ENCODE results near the gene ODAPH. TPM values are rescaled to one million over a fixed set of nuclear protein-coding genes. Genes with fewer than 3 reads are reported as not detected.
A peak's percentile ranks its signal among the peaks of the same experiment; 100 is the strongest.

The ODAPH gene
- polyA plus RNA-seq, 1 donor, result not detected

DNA sequence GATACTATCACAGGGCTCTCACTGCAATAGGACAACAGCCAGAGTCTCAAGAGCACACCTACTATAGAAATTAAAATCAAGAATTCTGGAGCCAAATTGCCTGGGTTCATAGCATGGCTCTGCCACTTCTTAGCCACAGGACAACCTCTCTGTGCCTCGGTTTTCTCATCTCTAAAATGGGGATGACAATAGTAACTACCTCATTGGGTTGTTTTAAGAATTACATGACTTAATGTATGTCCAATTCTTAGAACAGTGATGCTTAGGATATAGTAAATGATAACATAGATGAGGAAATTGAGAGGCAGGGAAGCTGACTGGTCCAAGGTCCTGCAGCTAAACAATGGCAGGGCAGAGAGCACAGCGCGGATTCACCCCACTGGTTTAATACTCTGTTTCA lies 11.0 kb upstream of the ODAPH start:
- no peak for DNase-seq

DNA sequence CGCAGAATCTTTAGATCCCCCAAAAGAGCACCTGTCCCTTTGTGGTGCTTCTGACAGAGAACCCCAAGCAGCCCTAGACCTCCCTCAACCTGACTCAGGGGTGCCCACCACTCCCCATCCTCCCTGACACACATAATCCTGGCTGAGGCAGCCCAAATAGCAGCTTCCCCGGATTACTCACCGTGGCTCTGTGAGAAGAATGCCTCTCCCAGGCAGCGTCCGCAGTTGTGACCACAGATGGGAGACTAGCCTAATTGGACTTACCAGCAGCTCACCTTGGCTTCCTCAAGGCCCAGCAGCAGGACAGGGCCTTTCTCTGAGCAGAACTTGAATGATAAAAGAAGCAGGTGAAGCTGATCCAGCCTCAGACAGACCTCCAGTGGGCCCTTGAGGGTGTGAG lies 10.3 kb upstream of the ODAPH start:
- no peak for DNase-seq

GRCh38 chr4:75547647-75548387 lies 8.0 kb upstream of the ODAPH start:
- peak; percentile 3 for DNase-seq

- no peak for DNase-seq
Measured at GRCh38 chr4:75549019-75549418, 6.8 kb upstream of the ODAPH start.

DNA sequence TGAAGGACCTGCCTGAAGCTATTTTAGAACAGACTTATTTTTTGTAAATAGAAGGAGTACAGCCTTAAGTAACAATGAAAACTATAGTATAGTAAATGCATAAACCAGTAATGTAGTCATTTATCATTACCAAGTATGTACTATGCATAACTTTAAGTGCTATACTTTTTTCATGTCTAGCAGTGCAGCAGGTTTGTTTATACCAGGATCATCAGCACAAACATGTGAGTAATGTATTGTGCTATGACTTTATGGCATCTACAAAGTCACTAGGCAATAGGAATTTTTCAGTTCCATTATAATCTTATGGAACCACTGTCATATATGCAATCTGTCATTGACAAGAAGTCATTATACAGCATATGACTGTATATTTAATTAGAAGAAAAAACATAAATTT lies 3.4 kb upstream of the ODAPH start:
- no peak for DNase-seq

DNA sequence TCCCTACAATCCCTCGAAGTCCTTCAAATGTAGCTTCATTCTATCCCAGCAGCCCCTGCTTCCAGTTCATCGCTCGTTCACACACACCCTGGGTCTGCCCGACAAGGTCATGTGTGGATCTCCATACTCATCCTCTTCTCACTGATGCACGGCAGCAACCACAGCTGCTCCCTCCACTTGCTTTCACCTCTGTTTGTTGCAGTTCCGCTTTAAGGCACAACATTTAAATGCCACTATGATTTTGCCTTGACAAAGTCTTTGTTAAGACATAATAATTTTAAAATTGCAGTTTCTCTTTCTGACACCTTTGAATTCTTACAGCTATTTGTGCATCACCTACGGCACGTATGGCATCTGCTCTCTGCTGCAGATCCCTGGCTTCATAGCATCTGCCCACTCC lies 1.8 kb downstream of the ODAPH start:
- DNase-seq, result no peak

DNA sequence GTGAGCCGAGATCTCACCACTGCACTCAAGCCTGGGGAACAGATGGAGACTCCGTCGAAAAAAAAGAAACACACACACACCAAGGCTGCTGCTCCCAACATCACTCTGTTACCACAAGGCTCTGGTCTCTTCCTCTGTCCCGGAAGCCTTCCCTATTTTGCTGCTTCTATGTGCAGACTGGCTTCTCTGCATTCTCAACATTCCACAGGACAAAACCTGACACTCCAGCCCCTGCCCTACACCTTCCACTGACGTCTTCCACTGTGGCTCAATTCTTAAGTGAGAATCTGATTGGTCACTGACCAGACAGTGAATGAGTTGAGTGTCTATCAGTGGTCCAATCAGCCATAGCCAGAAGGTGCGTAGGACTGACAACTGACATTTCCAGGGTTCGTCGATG lies 5.9 kb downstream of the ODAPH start:
- no peak for DNase-seq

DNA sequence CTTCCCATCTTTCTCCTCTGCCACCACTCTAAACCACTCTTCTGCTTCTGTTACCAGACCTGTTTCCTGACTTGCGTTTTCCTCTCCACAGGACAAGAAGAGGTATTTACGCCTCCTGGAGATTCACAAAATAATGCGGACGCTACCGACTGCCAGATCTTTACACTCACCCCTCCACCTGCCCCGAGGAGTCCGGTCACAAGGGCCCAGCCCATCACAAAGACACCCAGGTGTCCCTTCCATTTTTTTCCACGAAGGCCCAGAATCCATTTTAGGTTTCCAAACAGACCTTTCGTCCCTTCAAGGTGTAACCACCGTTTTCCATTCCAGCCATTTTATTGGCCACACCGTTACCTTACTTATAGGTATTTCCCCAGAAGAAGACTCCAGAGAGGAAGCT lies 8.2 kb downstream of the ODAPH start:
- DNase-seq, result no peak

DNA sequence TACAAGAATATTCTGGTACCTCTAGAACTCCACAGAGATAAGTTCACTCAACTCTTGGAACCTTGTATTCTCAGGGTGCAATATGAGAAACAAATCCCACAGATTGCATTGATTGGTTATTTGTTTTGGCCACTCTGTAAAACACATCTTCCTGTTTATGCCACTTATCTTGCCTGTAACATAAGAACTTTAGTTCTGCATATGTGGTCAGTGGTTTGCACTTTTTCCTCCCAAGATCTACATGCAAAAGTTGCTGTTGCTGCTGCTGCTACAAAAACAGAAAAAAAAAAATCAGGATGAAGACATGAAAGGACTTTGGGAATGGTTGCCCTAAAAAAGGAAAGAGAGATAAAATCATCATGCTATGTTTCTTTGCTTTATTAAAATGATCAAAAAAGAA lies 9.6 kb downstream of the ODAPH start:
- DNase-seq, result no peak

GRCh38 chr4:75566911-75567310 lies 11.0 kb downstream of the ODAPH start:
- DNase-seq, result no peak

GRCh38 chr4:75567725-75568124 lies 11.9 kb downstream of the ODAPH start:
- DNase-seq, result no peak

- DNase-seq, result no peak
Measured at GRCh38 chr4:75584067-75584466, 28.2 kb downstream of the ODAPH start.

- no peak for DNase-seq
Measured at GRCh38 chr4:75593393-75593792, 37.5 kb downstream of the ODAPH start.

- no peak for DNase-seq
Measured at GRCh38 chr4:75596061-75596460, 40.2 kb downstream of the ODAPH start.

DNA sequence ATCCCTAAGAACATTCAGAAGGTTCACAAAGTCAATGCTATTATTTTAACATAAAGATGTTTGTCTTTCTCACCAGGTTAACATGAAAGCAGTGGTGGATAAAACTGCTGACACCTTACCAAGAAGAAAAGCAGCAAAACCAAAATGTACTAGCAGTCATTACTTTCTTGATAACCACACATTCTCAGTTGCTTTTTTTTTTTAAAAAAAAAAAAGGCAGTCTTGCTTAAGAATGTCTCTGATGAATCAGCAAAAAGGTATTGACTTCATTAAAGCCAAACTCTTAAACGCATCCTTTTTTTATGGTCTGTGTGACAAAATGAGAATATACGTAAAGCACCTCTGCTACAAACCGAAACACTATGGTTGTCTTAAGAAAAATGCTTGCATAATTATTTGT lies 42.5 kb downstream of the ODAPH start:
- no peak for DNase-seq

- no peak for DNase-seq
Measured at GRCh38 chr4:75599647-75600046, 43.8 kb downstream of the ODAPH start.

GRCh38 chr4:75605928-75606327 lies 50.1 kb downstream of the ODAPH start:
- no peak for DNase-seq

- DNase-seq, result no peak
Measured at GRCh38 chr4:75612306-75612705, 56.4 kb downstream of the ODAPH start.

Other genes with a start within 250 kb of the ODAPH start
- gene RCHY1, start 41.7 kb upstream of the ODAPH start, polyA plus RNA-seq (ENCODE audit: insufficient read length), result 55.0 TPM
- gene THAP6, start 41.6 kb upstream of the ODAPH start, polyA plus RNA-seq (ENCODE audit: insufficient read length), result 36.6 TPM
- gene CDKL2, start 74.5 kb downstream of the ODAPH start, polyA plus RNA-seq (ENCODE audit: insufficient read length), result 18.0 TPM
- 205 TPM for gene G3BP2, start 117.3 kb downstream of the ODAPH start, polyA plus RNA-seq (ENCODE audit: insufficient read length)
- gene USO1, start 168.5 kb downstream of the ODAPH start, polyA plus RNA-seq (ENCODE audit: insufficient read length), result 99.3 TPM